Measurements from ENCODE around the gene NCR1.
"Not testable (repeated sequence)": the region's sequence is repeated elsewhere in the genome, so short reads cannot be mapped to it uniquely, and the experiment has no call there.

NCR1 gene

GRCh38 chr19:54947381-54947780 lies 41.4 kb downstream of the NCR1 start, which contains the start of gene NLRP7:
Gene NLRP7 (minus strand): TSS chr19:54947530.
- H3K4me3 ChIP-seq (ENCODE audit: low read depth, low read length), result no peak within 1 kb of the TSS
- no peaks in the 10 kb centered on the region for H3K9me3 ChIP-seq
- no peaks in the 10 kb centered on the region for H3K4me1 ChIP-seq
- DNase-seq, result no peak
- peaks cover 4% of the 10 kb centered on the region; the same call in 1 of the 2 replicates for H3K27me3 ChIP-seq
- no peak for TF ChIP-seq CTCF (IDR thresholded peaks at IDR 0.05; ENCODE audit: low read depth, low read length)
- H3K36me3 ChIP-seq, result no peaks in the 10 kb centered on the region

GRCh38 chr19:54949412-54949811 lies 43.5 kb downstream of the NCR1 start:
- Histone ChIP-seq H3K36me3 (no peaks in the 10 kb centered on the region), H3K27me3 (no peaks in the 10 kb centered on the region; the same call in none of the 2 replicates), H3K4me3 (ENCODE audit: low read depth, low read length) (no peak overlapping the region), H3K9me3 (no peaks in the 10 kb centered on the region), H3K4me1 (no peaks in the 10 kb centered on the region)
- no peak for DNase-seq
- TF ChIP-seq CTCF (IDR thresholded peaks at IDR 0.05; ENCODE audit: low read depth, low read length), result no peak

GRCh38 chr19:54950580-54950979 lies 44.6 kb downstream of the NCR1 start:
- H3K27me3 ChIP-seq; H3K4me3 ChIP-seq (ENCODE audit: low read depth, low read length); H3K9me3 ChIP-seq; DNase-seq; H3K36me3 ChIP-seq; H3K4me1 ChIP-seq: not testable (repeated sequence)

DNA sequence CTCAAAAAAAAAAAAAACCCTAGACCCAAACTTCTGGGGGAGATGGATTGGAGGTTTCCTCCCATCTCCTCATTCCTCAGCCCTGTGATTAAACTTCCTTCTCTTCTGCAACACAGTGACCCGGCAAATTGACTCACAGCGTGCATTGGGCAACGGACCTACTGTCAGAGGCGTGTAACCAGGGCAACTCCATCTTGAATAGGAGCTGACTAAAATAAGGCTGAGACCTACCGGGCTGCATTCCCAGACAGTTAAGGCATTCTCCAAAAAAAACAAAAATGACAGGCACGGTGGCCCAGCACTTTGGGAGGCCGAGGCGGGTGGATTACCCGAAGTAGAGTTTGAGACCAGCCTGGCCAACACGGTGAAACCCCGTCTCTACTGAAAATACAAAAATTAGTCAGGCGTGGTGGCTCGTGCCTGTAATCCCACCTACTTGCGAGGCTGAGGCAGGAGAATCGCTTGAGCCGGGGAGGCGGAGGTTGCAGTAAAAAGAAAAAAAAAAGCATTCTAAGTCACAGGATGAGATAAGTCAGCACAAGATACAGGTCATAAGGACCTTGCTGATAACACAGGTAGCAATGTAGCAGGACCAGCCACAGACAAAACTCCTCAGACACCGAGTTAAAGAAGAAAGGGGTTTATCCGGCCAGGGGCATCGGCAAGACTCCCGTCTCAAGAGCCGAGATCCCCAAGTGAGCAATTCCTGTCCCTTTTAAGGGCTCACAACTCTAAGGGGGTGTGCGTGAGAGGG lies 46.8 kb downstream of the NCR1 start:
- TF ChIP-seq CTCF (IDR thresholded peaks at IDR 0.05; ENCODE audit: low read depth, low read length), result no peak
- no peak for DNase-seq
- no peaks in the 10 kb centered on the region for H3K4me1 ChIP-seq
- no peaks in the 10 kb centered on the region for H3K36me3 ChIP-seq
- H3K27me3 ChIP-seq, result peaks cover 5% of the 10 kb centered on the region
- H3K9me3 ChIP-seq, result no peaks in the 10 kb centered on the region
- H3K4me3 ChIP-seq (ENCODE audit: low read depth, low read length), result no peak overlapping the region

- H3K27me3 ChIP-seq, result peaks cover 10% of the 10 kb centered on the region
- not testable (repeated sequence) for H3K9me3 ChIP-seq; H3K4me3 ChIP-seq (ENCODE audit: low read depth, low read length); H3K4me1 ChIP-seq; DNase-seq; H3K36me3 ChIP-seq
Observed at GRCh38 chr19:54953345-54953713, 47.4 kb downstream of the NCR1 start.

GRCh38 chr19:54955376-54955775 lies 49.4 kb downstream of the NCR1 start:
- TF ChIP-seq CTCF (IDR thresholded peaks at IDR 0.05; ENCODE audit: low read depth, low read length), result no peak
- H3K4me3 ChIP-seq (ENCODE audit: low read depth, low read length), result no peak overlapping the region
- no peak for DNase-seq
- H3K36me3 ChIP-seq, result no peaks in the 10 kb centered on the region
- H3K4me1 ChIP-seq, result no peaks in the 10 kb centered on the region
- no peaks in the 10 kb centered on the region for H3K9me3 ChIP-seq
- peaks cover 24% of the 10 kb centered on the region for H3K27me3 ChIP-seq

- H3K4me1 ChIP-seq, result no peaks in the 10 kb centered on the region
- no peaks in the 10 kb centered on the region for H3K9me3 ChIP-seq
- TF ChIP-seq CTCF (IDR thresholded peaks at IDR 0.05; ENCODE audit: low read depth, low read length), result no peak
- H3K27me3 ChIP-seq, result peaks cover 24% of the 10 kb centered on the region
- no peaks in the 10 kb centered on the region for H3K36me3 ChIP-seq
- no peak overlapping the region for H3K4me3 ChIP-seq (ENCODE audit: low read depth, low read length)
- DNase-seq, result no peak
Observed at GRCh38 chr19:54959840-54960239, 53.9 kb downstream of the NCR1 start.

Data from BE2C (cell line).